ENCODE measurements around the gene ZNF446.

The ZNF446 gene

DNA sequence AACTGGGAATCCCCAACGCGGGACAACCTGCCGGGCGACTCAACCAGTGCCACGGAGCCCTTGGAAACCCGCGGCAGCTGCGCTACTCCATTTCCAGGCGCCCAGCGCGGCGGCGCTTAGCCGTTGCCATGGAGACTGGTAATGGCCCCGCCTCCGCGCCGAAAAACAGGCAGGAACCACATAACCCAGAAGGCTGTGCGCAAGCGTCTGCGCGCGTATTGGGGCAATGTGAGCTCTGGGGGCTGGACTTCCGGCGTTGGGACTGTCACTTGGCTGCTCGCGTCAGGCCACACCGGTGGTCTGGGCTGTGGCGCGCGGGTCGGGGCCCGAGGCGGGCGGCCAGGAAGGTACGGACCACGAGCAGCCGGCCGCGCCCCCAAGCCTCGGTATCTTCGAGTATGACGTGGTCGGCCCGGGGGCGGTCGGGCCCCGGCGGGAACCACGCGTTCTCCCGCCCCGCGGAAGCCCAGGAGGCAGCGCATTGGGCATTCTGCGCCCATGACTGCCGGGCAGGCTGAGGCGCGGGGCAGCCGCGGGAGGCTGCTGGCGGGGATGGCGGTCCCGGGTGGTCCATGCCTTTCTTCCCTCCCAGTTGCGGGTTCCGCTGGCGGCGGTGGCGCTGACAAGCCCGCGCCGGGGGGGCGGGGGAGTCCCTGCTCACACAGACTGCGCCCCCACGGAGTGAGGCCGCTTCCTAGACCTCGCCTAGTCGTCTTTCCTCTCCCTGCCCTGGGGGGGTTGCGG lies 24.6 kb upstream of the ZNF446 start, which contains the start of gene ZNF324B:
Gene ZNF324B, plus strand, starts transcription at position 265 of the 744 bp plus-strand sequence. CDS start 2,080 bp downstream, outside the sequence.
- WGBS: under 1% methylated on average over 79 of the region's 79 CpGs

DNA sequence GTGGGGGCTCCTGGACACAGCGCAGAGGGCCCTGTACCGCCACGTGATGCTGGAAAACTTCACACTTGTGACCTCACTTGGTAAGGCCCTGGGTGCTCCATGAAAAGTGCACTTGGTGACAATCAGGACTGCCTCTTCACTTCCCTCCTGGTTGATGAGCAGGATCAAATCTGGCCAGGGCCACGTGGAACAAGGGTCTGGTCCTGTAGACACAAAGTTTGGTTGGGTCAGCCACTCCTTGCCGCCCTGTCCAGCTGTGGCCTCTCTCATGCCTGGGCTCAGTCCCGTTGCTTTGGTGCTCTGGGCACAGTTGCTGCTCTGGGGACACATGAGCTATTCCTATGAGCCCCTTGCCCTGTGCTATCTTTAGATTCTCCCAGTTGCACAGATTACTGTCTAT lies 22.4 kb upstream of the ZNF446 start:
- Histone ChIP-seq H3K36me3 (ENCODE audit: insufficient read depth, low read length) (no peaks in the 10 kb centered on the region), H3K9ac (ENCODE audit: low read depth, low read length) (no peak overlapping the region), H3K4me3 (ENCODE audit: low read length) (no peak overlapping the region), H3K4me1 (ENCODE audit: insufficient read depth, low read length) (no peaks in the 10 kb centered on the region), H3K9me3 (ENCODE audit: insufficient read depth, low read depth, low read length) (peaks cover 9% of the 10 kb centered on the region), H3K27me3 (ENCODE audit: insufficient read depth, low read length) (peaks cover 31% of the 10 kb centered on the region), H3K27ac (ENCODE audit: low read depth, low read length) (no peak overlapping the region)
- 91% methylated on average over 6 of the region's 6 CpGs for WGBS

More for the DNA sequence above, 24.6 kb upstream of the ZNF446 start, which contains the start of gene ZNF324B:
- Histone ChIP-seq H3K27ac (ENCODE audit: low read depth, low read length) (no peak within 1 kb of the TSS), H3K27me3 (ENCODE audit: insufficient read depth, low read length) (peaks cover 31% of the 10 kb centered on the region), H3K4me1 (ENCODE audit: insufficient read depth, low read length) (no peaks in the 10 kb centered on the region), H3K4me3 (ENCODE audit: low read length) (peak within 1 kb of the TSS; percentile 63), H3K9ac (ENCODE audit: low read depth, low read length) (peak within 1 kb of the TSS; percentile 36; the same call in 1 of the 2 replicates), H3K9me3 (ENCODE audit: insufficient read depth, low read depth, low read length) (peaks cover 20% of the 10 kb centered on the region), H3K36me3 (ENCODE audit: insufficient read depth, low read length) (no peaks in the 10 kb centered on the region)

DNA sequence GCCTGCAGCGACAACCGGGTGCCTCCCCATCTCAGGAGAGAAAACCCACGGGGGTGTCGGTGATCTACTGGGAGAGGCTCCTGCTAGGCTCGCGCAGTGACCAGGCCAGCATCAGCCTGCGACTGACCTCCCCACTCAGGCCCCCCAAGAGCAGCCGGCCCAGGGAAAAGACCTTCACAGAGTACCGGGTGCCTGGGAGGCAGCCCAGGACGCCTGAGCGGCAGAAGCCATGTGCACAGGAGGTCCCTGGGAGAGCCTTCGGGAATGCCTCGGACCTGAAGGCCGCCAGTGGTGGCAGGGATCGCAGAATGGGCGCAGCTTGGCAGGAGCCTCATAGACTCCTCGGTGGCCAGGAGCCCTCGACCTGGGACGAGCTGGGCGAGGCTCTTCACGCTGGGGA lies 20.8 kb upstream of the ZNF446 start:
- Histone ChIP-seq H3K27ac (ENCODE audit: low read depth, low read length) (no peak overlapping the region), H3K4me3 (ENCODE audit: low read length) (no peak overlapping the region), H3K36me3 (ENCODE audit: insufficient read depth, low read length) (no peaks in the 10 kb centered on the region), H3K4me1 (ENCODE audit: insufficient read depth, low read length) (no peaks in the 10 kb centered on the region), H3K27me3 (ENCODE audit: insufficient read depth, low read length) (peaks cover 24% of the 10 kb centered on the region), H3K9ac (ENCODE audit: low read depth, low read length) (no peak overlapping the region), H3K9me3 (ENCODE audit: insufficient read depth, low read depth, low read length) (no peaks in the 10 kb centered on the region)
- 95% methylated on average over 17 of the region's 21 CpGs for WGBS

DNA sequence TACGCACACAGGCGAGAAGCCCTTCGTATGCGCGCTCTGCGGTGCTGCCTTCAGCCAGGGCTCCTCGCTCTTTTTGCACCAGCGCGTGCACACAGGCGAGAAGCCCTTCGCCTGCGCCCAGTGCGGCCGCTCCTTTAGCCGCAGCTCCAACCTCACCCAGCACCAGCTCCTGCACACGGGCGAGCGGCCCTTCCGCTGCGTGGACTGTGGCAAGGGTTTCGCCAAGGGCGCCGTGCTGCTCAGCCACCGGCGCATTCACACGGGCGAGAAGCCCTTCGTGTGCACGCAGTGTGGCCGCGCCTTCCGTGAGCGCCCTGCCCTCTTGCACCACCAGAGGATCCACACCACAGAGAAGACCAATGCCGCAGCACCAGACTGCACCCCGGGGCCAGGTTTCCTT lies 20.0 kb upstream of the ZNF446 start:
- Histone ChIP-seq H3K27me3 (ENCODE audit: insufficient read depth, low read length) (peaks cover 16% of the 10 kb centered on the region), H3K27ac (ENCODE audit: low read depth, low read length) (no peak overlapping the region), H3K4me3 (ENCODE audit: low read length) (no peak overlapping the region), H3K9me3 (ENCODE audit: insufficient read depth, low read depth, low read length) (no peaks in the 10 kb centered on the region), H3K4me1 (ENCODE audit: insufficient read depth, low read length) (no peaks in the 10 kb centered on the region), H3K9ac (ENCODE audit: low read depth, low read length) (no peak overlapping the region), H3K36me3 (ENCODE audit: insufficient read depth, low read length) (no peaks in the 10 kb centered on the region)
- WGBS: 97% methylated on average over 35 of the region's 35 CpGs

DNA sequence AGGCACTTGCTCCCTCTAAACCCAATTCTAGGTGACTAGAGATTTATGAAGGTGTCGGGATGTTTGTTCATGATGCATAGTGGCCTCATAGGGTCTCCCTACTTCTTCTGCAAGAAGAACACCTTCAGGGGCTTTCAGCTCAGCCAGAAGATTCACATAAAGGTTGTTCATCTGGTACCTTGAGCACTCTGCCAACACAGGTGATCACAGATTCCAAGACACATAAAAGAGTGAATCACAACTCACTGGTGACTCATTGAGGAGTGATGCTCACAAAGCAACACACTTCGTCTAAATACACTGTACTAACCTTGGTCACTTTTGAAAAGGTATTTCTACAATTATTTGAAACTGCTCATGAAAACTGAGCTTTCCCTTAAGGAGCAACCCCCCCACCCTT lies 16.1 kb upstream of the ZNF446 start:
- Histone ChIP-seq H3K27me3 (ENCODE audit: insufficient read depth, low read length) (no peaks in the 10 kb centered on the region), H3K27ac (ENCODE audit: low read depth, low read length) (no peak overlapping the region), H3K9me3 (ENCODE audit: insufficient read depth, low read depth, low read length) (no peaks in the 10 kb centered on the region), H3K4me1 (ENCODE audit: insufficient read depth, low read length) (no peaks in the 10 kb centered on the region), H3K36me3 (ENCODE audit: insufficient read depth, low read length) (no peaks in the 10 kb centered on the region), H3K4me3 (ENCODE audit: low read length) (no peak overlapping the region), H3K9ac (ENCODE audit: low read depth, low read length) (no peak overlapping the region)
- 97% methylated on average over 2 of the region's 2 CpGs for WGBS

DNA sequence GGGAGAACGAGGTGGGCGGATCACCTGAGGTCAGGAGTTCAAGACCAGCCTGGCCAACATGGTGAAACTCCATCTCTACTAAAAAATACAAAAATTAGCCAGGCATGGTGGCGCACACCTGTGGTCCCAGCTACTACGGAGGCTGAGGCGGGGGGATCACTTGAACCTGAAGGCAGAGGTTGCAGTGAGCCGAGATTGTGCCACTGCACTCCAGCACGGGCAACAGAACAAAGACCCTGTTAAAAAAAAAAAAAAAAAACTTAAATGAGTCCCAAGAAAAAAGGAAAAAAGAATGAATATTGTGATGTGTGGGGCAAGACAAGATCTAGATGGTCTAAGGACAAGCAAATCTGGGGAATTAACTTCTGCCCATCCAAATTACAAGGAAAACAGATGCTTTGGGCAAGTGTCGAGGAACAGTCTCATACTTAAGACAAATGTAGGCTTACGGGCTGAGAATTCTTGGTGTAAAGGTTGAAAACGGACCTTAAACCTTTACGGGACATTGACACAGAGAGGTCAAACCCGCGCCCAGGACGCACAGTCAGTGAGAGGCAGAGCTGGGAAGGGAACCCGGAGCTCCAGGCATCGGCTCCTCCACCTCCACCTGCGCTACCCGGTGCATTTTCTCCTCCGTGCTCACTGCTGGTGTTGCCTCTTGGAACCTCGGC lies 9.9 kb upstream of the ZNF446 start:
- Histone ChIP-seq H3K27ac (ENCODE audit: low read depth, low read length) (no peak overlapping the region), H3K4me1 (ENCODE audit: insufficient read depth, low read length) (no peaks in the 10 kb centered on the region), H3K9ac (ENCODE audit: low read depth, low read length) (no peak overlapping the region), H3K9me3 (ENCODE audit: insufficient read depth, low read depth, low read length) (no peaks in the 10 kb centered on the region), H3K4me3 (ENCODE audit: low read length) (peak overlapping the region; percentile 79), H3K36me3 (ENCODE audit: insufficient read depth, low read length) (peaks cover 7% of the 10 kb centered on the region; the same call in 1 of the 2 replicates), H3K27me3 (ENCODE audit: insufficient read depth, low read length) (peaks cover 14% of the 10 kb centered on the region)
- WGBS: 46% methylated on average over 20 of the region's 20 CpGs

DNA sequence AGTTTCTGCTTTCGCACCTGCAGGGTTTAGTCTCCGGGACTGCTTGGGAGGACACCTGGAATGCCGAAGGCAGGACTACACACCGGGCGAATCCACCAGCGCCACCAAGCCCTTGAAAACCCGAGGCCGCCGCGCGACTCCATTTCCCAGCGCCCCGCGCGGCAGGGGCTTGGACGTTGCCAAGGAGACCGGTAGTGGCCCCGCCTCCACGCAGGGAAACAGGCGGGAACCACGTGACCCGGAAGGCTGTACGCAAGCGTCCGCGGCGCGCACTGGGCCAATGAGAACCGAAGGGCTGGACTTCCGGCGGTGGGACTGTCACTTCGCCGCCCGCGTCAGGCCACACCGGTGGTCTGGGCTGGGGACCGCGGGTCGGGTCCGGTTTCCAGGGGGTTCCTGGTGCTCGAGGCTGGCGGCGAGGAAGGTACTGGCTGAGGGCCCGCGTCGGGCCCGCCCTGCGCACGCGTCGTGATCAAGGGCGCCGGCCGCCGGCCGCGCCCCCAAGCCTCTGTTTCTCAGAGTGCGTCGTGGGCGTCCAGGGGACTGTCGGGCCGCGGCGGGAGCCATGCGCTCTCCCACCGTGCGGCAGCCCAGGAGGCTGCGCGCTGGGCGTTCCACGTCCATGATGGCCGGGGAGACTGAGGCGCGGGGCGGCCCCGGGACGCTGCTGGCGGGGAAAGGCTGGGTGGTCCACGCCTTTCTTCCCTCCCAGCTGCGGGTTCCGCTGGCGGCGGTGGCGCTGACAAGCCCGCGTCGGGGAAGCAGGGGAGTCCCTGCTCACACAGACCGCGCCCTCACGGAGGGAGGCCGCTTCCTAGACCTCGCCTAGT lies 9.2 kb upstream of the ZNF446 start, which contains the start of gene ZNF324:
Gene ZNF324, plus strand, starts transcription at position 321 of the 830 bp plus-strand sequence. CDS start 2,106 bp downstream, outside the sequence.
- Histone ChIP-seq H3K9ac (ENCODE audit: low read depth, low read length) (peak within 1 kb of the TSS; percentile 46), H3K27me3 (ENCODE audit: insufficient read depth, low read length) (peaks cover 14% of the 10 kb centered on the region), H3K36me3 (ENCODE audit: insufficient read depth, low read length) (peaks cover 10% of the 10 kb centered on the region; the same call in 1 of the 2 replicates), H3K9me3 (ENCODE audit: insufficient read depth, low read depth, low read length) (no peaks in the 10 kb centered on the region), H3K4me3 (ENCODE audit: low read length) (peak within 1 kb of the TSS; percentile 79), H3K27ac (ENCODE audit: low read depth, low read length) (peak within 1 kb of the TSS; percentile 18; the same call in 1 of the 2 replicates), H3K4me1 (ENCODE audit: insufficient read depth, low read length) (no peaks in the 10 kb centered on the region)
- under 1% methylated on average over 92 of the region's 92 CpGs for WGBS

DNA sequence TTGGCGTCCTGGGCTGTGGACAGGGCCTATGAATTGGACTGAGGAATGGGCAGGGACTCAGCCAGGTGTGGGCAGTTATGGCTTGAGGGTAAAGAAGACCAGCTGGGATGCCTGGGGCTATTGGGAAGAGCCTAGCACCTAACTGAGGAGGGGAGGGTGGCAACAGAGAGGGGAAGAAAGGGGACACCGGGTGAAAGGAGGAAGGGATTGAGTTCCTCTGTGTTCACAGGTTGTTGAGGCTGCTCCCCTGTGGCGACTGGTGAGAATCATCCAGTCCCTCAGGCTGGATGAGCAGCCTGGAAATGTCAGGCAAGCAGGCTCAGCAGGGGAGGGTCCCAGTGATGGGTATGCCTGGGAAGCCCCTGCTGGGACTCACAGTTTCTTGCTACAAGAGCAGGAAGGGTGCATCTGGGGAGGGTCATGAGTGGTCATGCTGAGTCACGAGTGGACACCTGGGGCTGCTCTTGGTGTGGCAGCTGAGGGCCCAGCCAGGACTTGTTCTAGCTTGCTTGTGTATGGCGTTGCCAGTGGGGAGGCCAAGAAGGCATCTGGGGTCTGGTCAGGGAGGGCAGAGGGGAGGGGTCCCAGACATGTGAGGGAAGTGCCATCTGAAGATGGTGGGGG lies 7.8 kb upstream of the ZNF446 start:
- Histone ChIP-seq H3K9me3 (ENCODE audit: insufficient read depth, low read depth, low read length) (no peaks in the 10 kb centered on the region), H3K27me3 (ENCODE audit: insufficient read depth, low read length) (peaks cover 14% of the 10 kb centered on the region), H3K4me1 (ENCODE audit: insufficient read depth, low read length) (no peaks in the 10 kb centered on the region), H3K36me3 (ENCODE audit: insufficient read depth, low read length) (peaks cover 18% of the 10 kb centered on the region; the same call in 1 of the 2 replicates), H3K9ac (ENCODE audit: low read depth, low read length) (no peak overlapping the region), H3K4me3 (ENCODE audit: low read length) (peak overlapping the region; percentile 12; the same call in 1 of the 2 replicates), H3K27ac (ENCODE audit: low read depth, low read length) (no peak overlapping the region)
- 67% methylated on average over 5 of the region's 5 CpGs for WGBS

DNA sequence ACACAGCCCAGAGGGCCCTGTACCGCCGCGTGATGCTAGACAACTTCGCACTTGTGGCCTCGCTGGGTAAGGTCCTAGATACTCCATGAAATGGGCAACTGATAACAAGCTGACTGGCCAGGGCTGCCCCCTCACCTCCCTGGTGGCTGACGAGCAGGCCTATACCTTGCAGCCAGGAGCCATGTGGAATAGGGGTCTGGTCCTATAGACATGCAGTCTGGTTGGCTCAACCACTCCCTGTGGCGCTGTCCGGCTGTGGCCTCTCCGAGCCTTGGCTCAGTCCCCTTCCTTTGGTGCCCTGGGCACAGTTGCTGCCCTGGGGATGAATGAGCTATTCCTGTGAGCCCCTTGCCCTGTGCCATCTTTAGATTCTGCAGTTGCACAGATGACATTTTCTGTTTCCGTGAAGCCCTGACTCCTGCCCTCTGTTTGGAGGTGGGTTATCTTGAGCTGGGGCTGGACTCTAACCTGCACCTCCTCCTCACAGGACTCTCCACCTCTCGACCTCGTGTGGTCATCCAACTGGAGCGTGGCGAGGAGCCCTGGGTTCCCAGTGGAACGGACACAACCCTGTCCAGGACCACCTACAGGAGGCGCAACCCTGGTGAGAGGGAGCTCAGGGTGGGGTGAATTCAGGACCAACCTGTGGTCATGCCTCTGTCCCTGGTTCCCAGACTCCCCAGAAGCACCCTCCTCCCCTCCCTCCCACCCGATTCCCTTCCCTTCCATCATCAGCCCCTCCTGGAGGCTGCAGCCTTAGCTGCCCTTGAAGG lies 6.7 kb upstream of the ZNF446 start:
- peaks cover 18% of the 10 kb centered on the region; the same call in 1 of the 2 replicates for H3K36me3 ChIP-seq (ENCODE audit: insufficient read depth, low read length)
- H3K4me1 ChIP-seq (ENCODE audit: insufficient read depth, low read length): no peaks in the 10 kb centered on the region

More for the DNA sequence above, 6.7 kb upstream of the ZNF446 start:
- 93% methylated on average over 17 of the region's 17 CpGs for whole genome bisulfite sequencing
- Histone ChIP-seq H3K4me3 (ENCODE audit: low read length) (no peak overlapping the region), H3K9ac (ENCODE audit: low read depth, low read length) (no peak overlapping the region; the same call in 1 of the 2 replicates), H3K27me3 (ENCODE audit: insufficient read depth, low read length) (peaks cover 14% of the 10 kb centered on the region), H3K9me3 (ENCODE audit: insufficient read depth, low read depth, low read length) (no peaks in the 10 kb centered on the region), H3K27ac (ENCODE audit: low read depth, low read length) (no peak overlapping the region)

Measured in HUES64 (cell line).